Measurements from ENCODE around the gene ADARB2. TPM values are rescaled to one million over a fixed set of nuclear protein-coding genes. Genes with fewer than 3 reads are reported as not detected.

ADARB2 gene
- total RNA-seq, 2 experiments from 2014 or later = 1.3 to 1.4 TPM

GRCh38 chr10:1316121-1316808, 421.1 kb downstream of the ADARB2 start:
- Mint-ChIP-seq H3K9me3 (no peaks in the 10 kb centered on the region), H3K27ac (no peak overlapping the region), H3K4me3 (no peak overlapping the region), H3K36me3 (ENCODE audit: low read depth) (no peaks in the 10 kb centered on the region), H3K27me3 (ENCODE audit: low read depth) (no peaks in the 10 kb centered on the region), H3K4me1 (ENCODE audit: low read depth) (no peaks in the 10 kb centered on the region)
- intact Hi-C loops (cut with micrococcal nuclease) = no loop called here
- CTCF ChIA-PET = no interaction called here
- DNase-seq = no peak

DNA sequence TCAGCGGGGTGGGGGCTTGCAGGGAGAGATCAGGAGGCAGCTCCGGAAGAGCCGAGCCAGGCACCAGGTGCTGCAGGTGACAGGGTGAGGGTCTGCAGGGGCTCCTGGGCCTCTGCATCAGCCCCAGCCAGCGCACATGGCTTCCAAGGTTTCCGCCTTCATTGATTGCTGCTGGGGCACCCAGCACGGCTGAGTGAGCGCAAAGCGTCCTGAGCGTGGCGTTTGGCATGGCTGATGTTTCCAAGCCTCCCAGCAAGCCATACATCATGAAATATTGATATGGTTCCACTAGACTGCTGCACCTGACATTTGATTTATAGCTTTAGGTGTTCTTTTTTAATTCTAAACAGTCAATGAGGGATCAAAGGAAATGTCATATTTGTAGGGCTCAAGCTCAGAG, 422.1 kb downstream of the ADARB2 start:
- no peak for DNase-seq
- CTCF ChIA-PET = no interaction called here
- H3K27ac Mint-ChIP-seq = no peak overlapping the region
- no peaks in the 10 kb centered on the region for H3K4me1 Mint-ChIP-seq (ENCODE audit: low read depth)
- H3K4me3 Mint-ChIP-seq = no peak overlapping the region
- H3K36me3 Mint-ChIP-seq (ENCODE audit: low read depth) = no peaks in the 10 kb centered on the region
- intact Hi-C loops (cut with micrococcal nuclease) = no loop called here
- no peaks in the 10 kb centered on the region for H3K9me3 Mint-ChIP-seq
- H3K27me3 Mint-ChIP-seq (ENCODE audit: low read depth) = no peaks in the 10 kb centered on the region

- intact Hi-C loops (cut with micrococcal nuclease) = no loop called here
- Mint-ChIP-seq H3K27me3 (ENCODE audit: low read depth) (no peaks in the 10 kb centered on the region), H3K4me1 (ENCODE audit: low read depth) (no peaks in the 10 kb centered on the region), H3K9me3 (no peaks in the 10 kb centered on the region), H3K27ac (no peak overlapping the region), H3K36me3 (ENCODE audit: low read depth) (no peaks in the 10 kb centered on the region), H3K4me3 (no peak overlapping the region)
- CTCF ChIA-PET = interaction anchor here (0.5 kb wide), 1 partner anchor 219 kb away, joined by 3 read pairs; no protein-coding TSS in a partner anchor
- no peak for DNase-seq
Observed at GRCh38 chr10:1311726-1312125, 425.6 kb downstream of the ADARB2 start.

- no peak for DNase-seq
- CTCF ChIA-PET = no interaction called here
- Mint-ChIP-seq H3K9me3 (no peaks in the 10 kb centered on the region), H3K4me1 (ENCODE audit: low read depth) (no peaks in the 10 kb centered on the region), H3K36me3 (ENCODE audit: low read depth) (no peaks in the 10 kb centered on the region), H3K27me3 (ENCODE audit: low read depth) (no peaks in the 10 kb centered on the region), H3K4me3 (no peak overlapping the region), H3K27ac (no peak overlapping the region)
- intact Hi-C loops (cut with micrococcal nuclease) = no loop called here
Observed at GRCh38 chr10:1310271-1310789, 427.0 kb downstream of the ADARB2 start.

GRCh38 chr10:1309617-1310270, 427.6 kb downstream of the ADARB2 start:
- CTCF ChIA-PET = no interaction called here
- DNase-seq = no peak
- H3K4me3 Mint-ChIP-seq = no peak overlapping the region
- H3K27ac Mint-ChIP-seq = no peak overlapping the region
- no peaks in the 10 kb centered on the region for H3K9me3 Mint-ChIP-seq
- H3K36me3 Mint-ChIP-seq (ENCODE audit: low read depth) = no peaks in the 10 kb centered on the region
- intact Hi-C loops (cut with micrococcal nuclease) = no loop called here
- H3K4me1 Mint-ChIP-seq (ENCODE audit: low read depth) = no peaks in the 10 kb centered on the region
- no peaks in the 10 kb centered on the region for H3K27me3 Mint-ChIP-seq (ENCODE audit: low read depth)

GRCh38 chr10:1308962-1309616, 428.2 kb downstream of the ADARB2 start:
- H3K4me1 Mint-ChIP-seq (ENCODE audit: low read depth) = no peaks in the 10 kb centered on the region
- no peak overlapping the region for H3K27ac Mint-ChIP-seq
- CTCF ChIA-PET = no interaction called here
- DNase-seq = no peak
- no peak overlapping the region for H3K4me3 Mint-ChIP-seq
- H3K27me3 Mint-ChIP-seq (ENCODE audit: low read depth) = no peaks in the 10 kb centered on the region
- intact Hi-C loops (cut with micrococcal nuclease) = no loop called here
- no peaks in the 10 kb centered on the region for H3K9me3 Mint-ChIP-seq
- H3K36me3 Mint-ChIP-seq (ENCODE audit: low read depth) = no peaks in the 10 kb centered on the region

GRCh38 chr10:1308173-1308961, 429.0 kb downstream of the ADARB2 start:
- H3K4me1 Mint-ChIP-seq (ENCODE audit: low read depth) = no peaks in the 10 kb centered on the region
- H3K9me3 Mint-ChIP-seq = no peaks in the 10 kb centered on the region
- intact Hi-C loops (cut with micrococcal nuclease) = no loop called here
- no peak overlapping the region for H3K4me3 Mint-ChIP-seq
- no peaks in the 10 kb centered on the region for H3K36me3 Mint-ChIP-seq (ENCODE audit: low read depth)
- CTCF ChIA-PET = no interaction called here
- H3K27ac Mint-ChIP-seq = no peak overlapping the region
- DNase-seq = no peak
- no peaks in the 10 kb centered on the region for H3K27me3 Mint-ChIP-seq (ENCODE audit: low read depth)

DNA sequence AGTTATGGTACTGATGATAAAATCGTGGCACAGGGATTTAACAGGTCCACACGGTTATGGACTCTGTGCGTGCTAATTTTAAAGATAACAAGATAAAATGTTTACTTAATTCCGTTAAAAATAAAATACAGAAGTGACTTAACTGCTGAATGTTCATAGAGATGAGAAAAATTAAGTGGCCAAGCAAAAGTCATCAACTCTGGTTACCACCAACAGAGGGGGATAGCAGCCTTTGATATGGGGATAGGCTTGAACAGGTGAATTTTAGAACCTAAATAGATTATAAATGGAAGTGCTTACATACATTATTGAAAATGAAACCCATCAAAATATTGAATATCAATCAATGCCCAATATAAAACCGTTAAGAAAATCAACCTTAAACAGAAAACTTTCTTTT, 436.2 kb downstream of the ADARB2 start:
- no peak overlapping the region for H3K27ac Mint-ChIP-seq
- no peaks in the 10 kb centered on the region for H3K4me1 Mint-ChIP-seq (ENCODE audit: low read depth)
- CTCF ChIA-PET = no interaction called here
- intact Hi-C loops (cut with micrococcal nuclease) = no loop called here
- H3K27me3 Mint-ChIP-seq (ENCODE audit: low read depth) = peaks cover 10% of the 10 kb centered on the region
- H3K36me3 Mint-ChIP-seq (ENCODE audit: low read depth) = no peaks in the 10 kb centered on the region
- DNase-seq = no peak
- H3K9me3 Mint-ChIP-seq = no peaks in the 10 kb centered on the region
- no peak overlapping the region for H3K4me3 Mint-ChIP-seq

- H3K4me3 Mint-ChIP-seq = no peak overlapping the region
- no peak overlapping the region for H3K27ac Mint-ChIP-seq
- no peak for DNase-seq
- intact Hi-C loops (cut with micrococcal nuclease) = no loop called here
- H3K27me3 Mint-ChIP-seq (ENCODE audit: low read depth) = peaks cover 10% of the 10 kb centered on the region
- no peaks in the 10 kb centered on the region for H3K4me1 Mint-ChIP-seq (ENCODE audit: low read depth)
- H3K9me3 Mint-ChIP-seq = no peaks in the 10 kb centered on the region
- CTCF ChIA-PET = interaction anchor here (0.7 kb wide), 1 partner anchor 60 kb away, joined by 3 read pairs; no protein-coding TSS in a partner anchor
- no peaks in the 10 kb centered on the region for H3K36me3 Mint-ChIP-seq (ENCODE audit: low read depth)
Observed at GRCh38 chr10:1300218-1300617, 437.1 kb downstream of the ADARB2 start.

DNA sequence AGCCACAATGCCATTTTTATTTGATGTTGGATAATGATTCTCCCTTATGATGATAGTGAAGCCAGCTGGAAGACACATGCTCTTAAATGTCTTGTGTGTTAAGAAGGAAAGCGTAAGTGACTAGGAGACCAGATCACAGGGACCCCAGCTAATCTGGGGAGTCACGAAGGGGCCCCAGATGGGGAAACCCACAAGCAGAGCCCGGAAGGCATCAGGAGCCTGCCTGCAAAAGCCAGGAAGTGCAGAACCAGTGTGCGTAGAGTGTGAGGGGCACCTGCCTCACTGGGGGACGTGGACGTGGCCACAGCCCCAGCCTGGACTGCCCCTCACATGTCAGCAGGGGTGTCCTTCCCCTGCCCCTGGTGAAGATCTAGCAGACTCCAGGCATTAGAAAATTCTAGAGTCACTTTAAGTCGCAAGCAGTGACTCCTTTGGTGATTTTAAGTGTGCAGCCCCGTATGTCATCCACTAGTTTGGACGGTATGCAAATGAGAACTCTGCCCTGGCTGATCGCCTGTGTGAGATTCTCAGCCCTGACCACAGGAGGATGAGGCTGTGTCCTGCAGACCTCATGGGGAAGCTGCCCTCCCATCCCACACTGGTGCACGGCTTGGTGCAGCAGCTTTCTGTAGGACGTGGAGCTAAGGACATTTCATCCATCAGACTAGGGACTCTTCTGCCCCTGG, 438.1 kb downstream of the ADARB2 start:
- CTCF ChIA-PET = interaction anchor here (0.7 kb wide), 1 partner anchor 61 kb away, joined by 3 read pairs; no protein-coding TSS in a partner anchor
- H3K27ac Mint-ChIP-seq = no peak overlapping the region
- DNase-seq = no peak

DNA sequence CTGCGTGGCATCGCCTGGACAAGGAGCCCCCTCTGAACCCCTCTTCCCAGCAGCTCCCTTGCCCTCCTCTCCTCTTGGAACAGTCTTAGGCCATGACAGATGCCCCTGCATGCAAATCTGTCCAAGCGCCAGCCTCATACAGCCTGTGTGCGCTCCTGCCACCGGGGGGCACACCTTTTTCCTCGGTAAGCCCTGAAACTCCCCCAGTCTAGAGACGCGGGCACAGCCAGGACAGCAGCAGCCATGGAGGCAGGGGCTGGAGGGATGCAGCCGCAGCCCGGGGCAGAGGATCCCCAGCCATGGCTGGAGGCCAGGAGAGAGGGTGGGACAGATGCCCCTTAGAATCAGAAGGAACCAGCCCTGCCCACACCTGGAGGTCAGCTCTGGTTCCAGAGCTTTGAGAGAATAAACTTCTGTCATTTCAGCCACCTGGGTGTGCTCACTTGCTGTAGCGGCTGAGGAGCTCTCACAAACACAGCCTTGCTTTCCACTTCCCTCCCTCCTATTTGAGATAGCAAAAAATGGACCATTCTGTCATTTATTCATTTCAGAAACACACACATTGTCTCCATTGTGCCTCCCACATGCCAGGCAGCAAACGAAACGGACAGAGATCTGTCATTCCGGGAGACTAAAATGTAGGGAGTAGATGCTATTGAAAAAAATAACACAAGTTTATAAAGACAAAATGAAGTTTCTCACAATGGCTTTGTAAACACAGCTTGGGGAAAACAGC, 439.6 kb downstream of the ADARB2 start:
- intact Hi-C loops (cut with micrococcal nuclease) = no loop called here
- Mint-ChIP-seq H3K27ac (no peak overlapping the region), H3K4me1 (ENCODE audit: low read depth) (peaks cover under 1% of the 10 kb centered on the region), H3K36me3 (ENCODE audit: low read depth) (no peaks in the 10 kb centered on the region), H3K4me3 (no peak overlapping the region), H3K9me3 (no peaks in the 10 kb centered on the region), H3K27me3 (ENCODE audit: low read depth) (peaks cover 10% of the 10 kb centered on the region)
- CTCF ChIA-PET = no interaction called here
- DNase-seq = no peak

More for the DNA sequence above, 438.1 kb downstream of the ADARB2 start:
- Mint-ChIP-seq H3K4me3 (no peak overlapping the region), H3K36me3 (ENCODE audit: low read depth) (no peaks in the 10 kb centered on the region), H3K27me3 (ENCODE audit: low read depth) (peaks cover 10% of the 10 kb centered on the region), H3K4me1 (ENCODE audit: low read depth) (no peaks in the 10 kb centered on the region), H3K9me3 (no peaks in the 10 kb centered on the region)
- intact Hi-C loops (cut with micrococcal nuclease) = no loop called here

All from activated naive CD4-positive, alpha-beta T cell treated with anti-CD3 and anti-CD28 coated beads for 36 hours (primary cell).